NCI-H128 (cell line): ENCODE measurements around the gene ORAI3.

Experiments used
- DNase-seq: peaks from one replicate; lab custom pipeline; 2025; ENCODE audit not compliant: unreplicated experiment; lab: John Stamatoyannopoulos, UW

Gene ORAI3

GRCh38 chr16:30987581-30988190, 38.8 kb downstream of the ORAI3 start:
- no peak for DNase-seq

GRCh38 chr16:30989469-30990047, 40.7 kb downstream of the ORAI3 start:
- no peak for DNase-seq

GRCh38 chr16:30990105-30990504, 41.2 kb downstream of the ORAI3 start:
- no peak for DNase-seq

- no peak for DNase-seq
Observed at GRCh38 chr16:30991052-30991451, 42.2 kb downstream of the ORAI3 start.

GRCh38 chr16:30992276-30992780, 43.5 kb downstream of the ORAI3 start:
- no peak for DNase-seq

- DNase-seq, result no peak
Observed at GRCh38 chr16:30992931-30993816, 44.3 kb downstream of the ORAI3 start.

GRCh38 chr16:30995927-30996323, 47.1 kb downstream of the ORAI3 start:
- DNase-seq, result no peak

- no peak for DNase-seq
Observed at GRCh38 chr16:30996324-30996984, 47.6 kb downstream of the ORAI3 start.

GRCh38 chr16:30996985-30997724, 48.3 kb downstream of the ORAI3 start:
- DNase-seq, result no peak

- DNase-seq, result no peak
Observed at GRCh38 chr16:30997725-30998711, 49.1 kb downstream of the ORAI3 start.

GRCh38 chr16:30998852-30999761, 50.2 kb downstream of the ORAI3 start:
- DNase-seq, result no peak

- DNase-seq, result no peak
Observed at GRCh38 chr16:31000671-31001382, 52.0 kb downstream of the ORAI3 start.

GRCh38 chr16:31001507-31002249, 52.8 kb downstream of the ORAI3 start:
- no peak for DNase-seq

GRCh38 chr16:31002250-31002700, 53.4 kb downstream of the ORAI3 start:
- no peak for DNase-seq

GRCh38 chr16:31002862-31003341, 54.0 kb downstream of the ORAI3 start:
- no peak for DNase-seq

GRCh38 chr16:31003744-31004143, 54.9 kb downstream of the ORAI3 start:
- no peak for DNase-seq
